Activated CD8-positive, alpha-beta T cell treated with anti-CD3 and anti-CD28 coated beads for 36 hours (primary cell): ENCODE measurements around the gene HS6ST2. TPM values are rescaled to one million over a fixed set of nuclear protein-coding genes. Genes with fewer than 3 reads are reported as not detected.

Experiments used
- ATAC-seq: fragments of 200-7000 bp; cut with Tn5 transposase; one replicate; pipeline ENCODE4 v1.10.0; 2021; ENCODE audit warnings: mild to moderate bottlenecking, moderate library complexity
- CTCF ChIA-PET: fragments of 350-600 bp; sonication (Branson Sonifier 250); formaldehyde crosslinking; loops from one replicate; lab custom pipeline; 2021; ENCODE audit warnings: antibody characterized with exemption; lab: Charles Lee
- POLR2A ChIA-PET: fragments of 350-600 bp; sonication (Branson Sonifier 250); formaldehyde crosslinking; loops from one replicate; lab custom pipeline; 2021; ENCODE audit warnings: antibody characterized with exemption; lab: Charles Lee
- DNase-seq: peaks from one replicate; pipeline ENCODE4 v3.0.0-alpha.2; 2020
- H3K27ac Mint-ChIP-seq: one replicate; pipeline ENCODE4 v1.8.0; 2021; ENCODE audit warnings: mild to moderate bottlenecking, mixed read lengths
- H3K27me3 Mint-ChIP-seq: one replicate; pipeline ENCODE4 v1.8.0; 2021; ENCODE audit warnings: mixed read lengths
- H3K36me3 Mint-ChIP-seq: one replicate; pipeline ENCODE4 v1.8.0; 2021; ENCODE audit warnings: low read depth, mixed read lengths
- H3K4me1 Mint-ChIP-seq: one replicate; pipeline ENCODE4 v1.8.0; 2021; ENCODE audit warnings: low read depth, mixed read lengths
- H3K4me3 Mint-ChIP-seq: one replicate; pipeline ENCODE4 v1.8.0; 2021; ENCODE audit warnings: mild to moderate bottlenecking, moderate library complexity, mixed read lengths
- H3K9me3 Mint-ChIP-seq: one replicate; pipeline ENCODE4 v1.8.0; 2021; ENCODE audit warnings: mixed read lengths
- intact Hi-C: fragments of 100-400 bp; cut with micrococcal nuclease; formaldehyde crosslinking; loops from one replicate; pipeline ENCODE4 v1.10.0; 2022
- total RNA-seq, 2 experiments: library from RNA; stranded (reverse); gene quantifications; one replicate each; pipeline ENCODE4 v1.2.3, GENCODE V29; 2021
- TF ChIP-seq, protein P1 (sequence below): fragments of 200-600 bp; IDR thresholded peaks from one replicate; pipeline ENCODE4 v1.8.0; 2022; ENCODE audit warnings: antibody characterized with exemption, mild to moderate bottlenecking

Gene HS6ST2
- total RNA-seq, 2 experiments from 2014 or later, result 0.14 to 0.47 TPM

GRCh38 chrX:132676561-132677186 lies 281.8 kb downstream of the HS6ST2 start:
- TF ChIP-seq, protein P1, sequence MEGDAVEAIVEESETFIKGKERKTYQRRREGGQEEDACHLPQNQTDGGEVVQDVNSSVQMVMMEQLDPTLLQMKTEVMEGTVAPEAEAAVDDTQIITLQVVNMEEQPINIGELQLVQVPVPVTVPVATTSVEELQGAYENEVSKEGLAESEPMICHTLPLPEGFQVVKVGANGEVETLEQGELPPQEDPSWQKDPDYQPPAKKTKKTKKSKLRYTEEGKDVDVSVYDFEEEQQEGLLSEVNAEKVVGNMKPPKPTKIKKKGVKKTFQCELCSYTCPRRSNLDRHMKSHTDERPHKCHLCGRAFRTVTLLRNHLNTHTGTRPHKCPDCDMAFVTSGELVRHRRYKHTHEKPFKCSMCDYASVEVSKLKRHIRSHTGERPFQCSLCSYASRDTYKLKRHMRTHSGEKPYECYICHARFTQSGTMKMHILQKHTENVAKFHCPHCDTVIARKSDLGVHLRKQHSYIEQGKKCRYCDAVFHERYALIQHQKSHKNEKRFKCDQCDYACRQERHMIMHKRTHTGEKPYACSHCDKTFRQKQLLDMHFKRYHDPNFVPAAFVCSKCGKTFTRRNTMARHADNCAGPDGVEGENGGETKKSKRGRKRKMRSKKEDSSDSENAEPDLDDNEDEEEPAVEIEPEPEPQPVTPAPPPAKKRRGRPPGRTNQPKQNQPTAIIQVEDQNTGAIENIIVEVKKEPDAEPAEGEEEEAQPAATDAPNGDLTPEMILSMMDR, result no peak
- intact Hi-C loops, result no loop called here
- DNase-seq, result peak; percentile 1
- H3K4me1 Mint-ChIP-seq, result peaks cover 6% of the 10 kb centered on the region
- H3K27ac Mint-ChIP-seq, result no peak overlapping the region
- ChIA-PET POLR2A (no interaction called here), CTCF (no interaction called here)
- H3K9me3 Mint-ChIP-seq, result peaks cover 9% of the 10 kb centered on the region
- no peaks in the 10 kb centered on the region for H3K36me3 Mint-ChIP-seq
- H3K4me3 Mint-ChIP-seq, result no peak overlapping the region
- H3K27me3 Mint-ChIP-seq, result no peaks in the 10 kb centered on the region
- ATAC-seq, result no peak

DNA sequence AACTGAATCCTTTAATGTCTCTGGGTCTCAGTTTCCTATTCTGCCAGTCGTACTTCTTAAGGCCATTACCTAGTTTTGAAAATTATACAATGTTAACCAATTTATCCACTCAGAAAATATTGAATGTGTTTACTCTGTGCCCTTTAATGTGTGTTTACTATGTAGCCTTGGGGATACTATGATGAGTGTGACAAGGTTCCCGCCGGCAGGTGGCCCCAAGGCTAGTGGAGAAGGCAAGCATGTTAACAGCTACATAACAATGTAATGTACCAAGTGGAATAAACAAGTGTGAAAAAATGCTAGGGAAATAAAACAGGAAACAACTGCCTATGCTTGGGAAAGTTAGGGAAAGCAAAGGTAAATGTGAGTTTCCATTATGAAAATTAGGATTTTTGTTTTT lies 282.3 kb downstream of the HS6ST2 start:
- ChIA-PET POLR2A (no interaction called here), CTCF (no interaction called here)
- H3K27me3 Mint-ChIP-seq, result peaks cover under 1% of the 10 kb centered on the region
- peaks cover 9% of the 10 kb centered on the region for H3K9me3 Mint-ChIP-seq
- TF ChIP-seq, protein P1, result no peak
- ATAC-seq, result no peak
- no peak overlapping the region for H3K27ac Mint-ChIP-seq
- no peak for DNase-seq
- H3K36me3 Mint-ChIP-seq, result no peaks in the 10 kb centered on the region
- H3K4me3 Mint-ChIP-seq, result no peak overlapping the region
- intact Hi-C loops, result no loop called here
- H3K4me1 Mint-ChIP-seq, result peaks cover 6% of the 10 kb centered on the region

GRCh38 chrX:132673331-132673730 lies 285.1 kb downstream of the HS6ST2 start:
- TF ChIP-seq, protein P1, result no peak
- ChIA-PET CTCF (no interaction called here), POLR2A (no interaction called here)
- no peaks in the 10 kb centered on the region for H3K36me3 Mint-ChIP-seq
- H3K27ac Mint-ChIP-seq, result no peak overlapping the region
- peaks cover 5% of the 10 kb centered on the region for H3K27me3 Mint-ChIP-seq
- DNase-seq, result no peak
- ATAC-seq, result no peak
- H3K4me3 Mint-ChIP-seq, result no peak overlapping the region
- intact Hi-C loops, result no loop called here
- H3K4me1 Mint-ChIP-seq, result peaks cover 6% of the 10 kb centered on the region
- H3K9me3 Mint-ChIP-seq, result no peaks in the 10 kb centered on the region

- DNase-seq (no peak), ATAC-seq (no peak)
- Mint-ChIP-seq H3K4me3 (no peak overlapping the region), H3K36me3 (no peaks in the 10 kb centered on the region), H3K27me3 (peaks cover 5% of the 10 kb centered on the region), H3K4me1 (no peaks in the 10 kb centered on the region), H3K9me3 (no peaks in the 10 kb centered on the region), H3K27ac (no peak overlapping the region)
- intact Hi-C loops, result no loop called here
- POLR2A ChIA-PET, result no interaction called here
- CTCF ChIA-PET, result no interaction called here
- TF ChIP-seq, protein P1, result no peak
Observed at GRCh38 chrX:132671229-132671641, 287.2 kb downstream of the HS6ST2 start.

DNA sequence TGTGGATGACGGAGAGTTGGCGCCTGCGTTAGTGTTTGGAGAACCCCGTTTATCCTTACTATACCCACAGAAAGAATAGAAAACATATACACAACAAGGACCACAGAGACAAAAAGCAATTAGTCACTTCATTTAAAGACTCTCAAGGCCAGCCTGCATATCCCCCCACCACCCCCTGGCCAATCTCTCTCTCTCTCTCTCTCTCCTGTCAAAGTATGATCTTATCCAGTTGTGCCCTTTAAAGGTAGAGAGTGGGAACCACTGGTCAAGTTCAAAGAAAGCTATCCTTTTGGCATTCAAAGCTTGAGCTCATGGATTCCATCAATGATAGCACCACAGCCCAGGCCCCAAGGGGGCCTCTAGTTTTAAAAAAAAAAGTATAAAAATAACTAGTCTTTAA lies 289.3 kb downstream of the HS6ST2 start:
- intact Hi-C loops, result no loop called here
- H3K9me3 Mint-ChIP-seq, result no peaks in the 10 kb centered on the region
- no peak overlapping the region for H3K27ac Mint-ChIP-seq
- ChIA-PET CTCF (no interaction called here), POLR2A (no interaction called here)
- no peak for ATAC-seq
- no peaks in the 10 kb centered on the region for H3K4me1 Mint-ChIP-seq
- no peak for DNase-seq
- TF ChIP-seq, protein P1, result no peak
- no peaks in the 10 kb centered on the region for H3K36me3 Mint-ChIP-seq
- H3K27me3 Mint-ChIP-seq, result peaks cover 5% of the 10 kb centered on the region
- no peak overlapping the region for H3K4me3 Mint-ChIP-seq
